SK-MEL-5 (cell line): ENCODE results near the gene CR2. TPM values are rescaled to one million over a fixed set of nuclear protein-coding genes. Genes with fewer than 3 reads are reported as not detected.
A peak's percentile ranks its signal among the peaks of the same experiment; 100 is the strongest.
"Not testable (repeated sequence)": the region's sequence is repeated elsewhere in the genome, so short reads cannot be mapped to it uniquely, and the experiment has no call there.

Experiments
- DNase-seq: peaks from one replicate; pipeline ENCODE4 v3.0.0-alpha.2; 2016; ENCODE audit warnings: low read depth, low spot score
- in situ Hi-C: cut with HindIII; loops from 2 replicates; pipeline ENCODE4 v1.10.0; 2016; ENCODE audit warnings: low sequenced_read_pairs, high pct_unique_total_duplicates, low pct_unique_long_range_greater_than_20kb
- total RNA-seq: library from RNA; depleted of rRNA; stranded (reverse); fragments of >200 nt; shearing (Covaris generic); gene quantifications from 2 replicates; pipeline ENCODE4 v1.2.3, GENCODE V29; 2014

CR2 gene
- total RNA-seq, 1 experiment from 2014 or later = not detected

GRCh38 chr1:207495801-207496792, 42.0 kb downstream of the CR2 start, which contains the start of gene CR1:
TSS of gene CR1 (plus strand) at chr1:207496157. CDS start at chr1:207496268, 111 bp downstream.
- in situ Hi-C loops = no loop called here
- no peak for DNase-seq

DNA sequence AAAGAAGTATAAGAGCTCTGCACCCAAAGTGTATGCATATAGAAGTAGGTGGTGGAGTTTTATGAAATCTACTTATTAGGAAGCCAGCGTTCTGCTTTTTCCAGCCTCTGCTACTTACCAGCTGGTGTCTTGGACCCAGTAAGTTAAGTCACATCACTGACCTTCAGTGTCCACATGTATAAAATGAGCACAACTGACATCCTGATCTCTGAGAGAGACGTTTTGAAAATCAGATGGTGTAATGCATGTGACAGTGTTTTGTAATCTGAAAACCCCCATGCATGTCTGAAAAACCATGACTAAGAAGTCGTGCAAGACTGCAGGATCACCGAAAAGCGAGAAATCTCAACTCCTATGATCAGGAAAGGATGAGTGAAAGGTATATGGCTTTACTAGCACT, 43.8 kb downstream of the CR2 start:
- in situ Hi-C loops = no loop called here
- DNase-seq = no peak

- in situ Hi-C loops = no loop called here
- peak; percentile 79 for DNase-seq
Observed at GRCh38 chr1:207499573-207499972, 45.4 kb downstream of the CR2 start.

DNA sequence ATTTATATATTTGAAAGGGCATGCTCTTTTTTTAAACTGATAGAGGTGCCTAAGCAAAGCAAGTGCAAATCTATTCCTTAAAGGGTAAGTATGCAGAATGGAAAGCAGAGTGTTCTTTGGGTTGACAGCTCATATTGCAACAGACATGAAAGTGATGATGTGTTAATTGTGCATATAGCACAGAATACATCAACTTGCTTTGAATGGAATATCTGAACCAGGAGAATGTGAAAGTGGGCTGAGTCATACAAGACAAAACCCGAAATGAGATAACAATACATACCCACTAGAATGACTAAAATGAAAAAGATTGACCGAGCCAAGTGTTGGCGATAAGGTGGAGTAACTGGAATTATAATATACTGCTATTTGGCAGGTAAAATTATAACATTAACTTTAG, 46.2 kb downstream of the CR2 start:
- in situ Hi-C loops = no loop called here
- no peak for DNase-seq

DNA sequence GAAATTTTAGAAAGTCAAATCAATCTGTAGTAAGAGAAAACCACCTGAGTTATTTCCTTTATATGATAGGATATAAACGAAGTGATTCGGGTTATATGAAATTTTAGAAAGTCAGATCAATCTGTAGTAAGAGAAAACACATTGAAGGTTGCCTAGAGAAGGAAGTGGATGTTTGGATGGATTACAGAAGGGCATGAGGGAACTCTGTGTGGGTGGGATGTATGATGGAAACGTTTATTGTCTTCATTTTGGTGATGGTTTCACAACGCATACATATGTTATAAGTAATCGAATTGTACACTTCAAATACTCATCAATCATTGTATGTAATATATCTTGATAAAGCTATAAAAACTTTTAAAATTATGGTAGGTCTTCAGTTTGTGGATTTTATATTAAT, 46.9 kb downstream of the CR2 start:
- DNase-seq = no peak
- in situ Hi-C loops = no loop called here

- in situ Hi-C loops = no loop called here
- no peak for DNase-seq
Observed at GRCh38 chr1:207502726-207503125, 48.6 kb downstream of the CR2 start.

- no peak for DNase-seq
- in situ Hi-C loops = no loop called here
Observed at GRCh38 chr1:207503950-207504349, 49.8 kb downstream of the CR2 start.

GRCh38 chr1:207504438-207504837, 50.3 kb downstream of the CR2 start:
- in situ Hi-C loops = no loop called here
- DNase-seq = no peak

DNA sequence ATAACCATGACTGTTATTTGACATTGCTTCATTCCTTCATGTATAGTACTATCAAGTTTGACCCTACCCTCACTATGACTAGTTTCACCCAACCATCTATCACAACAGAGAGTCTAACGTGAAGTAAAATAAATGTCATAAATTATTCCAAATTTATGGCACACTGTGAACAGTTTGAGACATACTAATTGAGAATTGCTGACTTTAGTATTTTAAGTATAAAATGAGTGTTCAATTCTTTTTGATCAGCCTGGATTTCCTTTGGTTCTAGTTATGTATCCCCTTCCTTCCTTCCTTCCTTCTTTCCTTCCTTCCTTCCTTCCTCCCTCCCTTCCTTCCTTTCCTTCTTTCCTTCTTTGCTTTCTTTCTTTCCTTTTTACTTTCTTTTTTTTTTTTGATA, 56.3 kb downstream of the CR2 start:
- DNase-seq = no peak
- in situ Hi-C loops = no loop called here

DNA sequence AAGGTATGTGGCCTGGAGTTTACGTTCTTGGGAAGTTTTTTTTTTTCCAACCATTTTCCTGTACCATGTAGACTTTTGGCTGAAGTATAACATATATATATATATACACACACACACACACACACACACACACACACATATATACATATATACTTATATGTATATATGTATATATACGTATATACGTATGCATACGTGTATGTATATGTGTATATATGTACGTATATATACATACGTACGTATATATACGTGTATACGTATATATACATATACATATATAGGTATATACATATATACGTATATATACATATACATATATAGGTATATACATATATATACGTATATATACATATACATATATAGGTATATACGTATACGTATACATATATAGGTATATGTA, 60.8 kb downstream of the CR2 start:
- DNase-seq = no peak
- in situ Hi-C loops = no loop called here

- in situ Hi-C loops = no loop called here
- no peak for DNase-seq
Observed at GRCh38 chr1:207516729-207517128, 62.6 kb downstream of the CR2 start.

- no peak for DNase-seq
- in situ Hi-C loops = no loop called here
Observed at GRCh38 chr1:207518608-207519236, 64.6 kb downstream of the CR2 start.

DNA sequence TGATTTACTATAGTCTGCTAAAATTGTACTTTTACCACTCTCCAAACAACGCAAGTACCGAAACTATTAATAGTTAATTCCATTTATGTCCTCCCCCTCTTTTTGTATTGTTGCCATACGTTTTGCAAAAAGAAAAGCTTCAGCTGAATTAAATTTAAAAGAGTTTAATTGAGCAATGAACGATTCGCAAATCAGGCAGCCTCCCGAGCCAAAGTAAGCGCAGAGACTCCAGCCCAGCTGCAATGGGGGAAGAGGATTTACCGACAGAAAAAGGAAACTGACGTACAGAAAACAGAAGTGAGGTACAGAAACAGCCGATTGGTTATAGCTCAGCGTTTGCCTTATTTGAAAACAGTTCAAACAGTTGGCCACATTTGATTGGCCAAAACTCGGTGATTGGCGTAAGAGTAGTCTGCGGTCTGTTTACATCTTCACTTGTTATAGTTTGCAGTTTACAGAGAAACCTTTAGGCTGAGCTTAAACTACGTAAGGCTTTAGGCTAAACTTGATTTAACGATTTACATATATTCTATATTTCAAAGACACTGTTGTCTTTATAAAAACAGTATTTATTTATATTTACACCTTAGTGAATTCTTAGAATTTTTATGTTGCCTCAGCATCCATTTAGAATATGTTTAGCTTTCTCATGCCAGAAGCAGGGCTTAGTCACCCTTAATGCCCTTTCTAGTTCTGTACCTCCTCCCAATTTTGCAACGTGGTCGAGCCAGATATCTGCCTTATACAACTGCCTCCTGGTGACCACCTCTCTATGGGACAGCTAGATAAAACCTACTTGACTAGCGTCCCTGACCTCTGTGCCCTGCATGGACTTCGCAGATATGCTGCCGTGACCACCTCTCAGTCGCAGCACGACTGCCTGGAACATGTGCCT, 65.6 kb downstream of the CR2 start:
- DNase-seq = no peak
- in situ Hi-C loops = no loop called here

- DNase-seq, in situ Hi-C loops: not testable (repeated sequence)
Observed at GRCh38 chr1:207520400-207521345, 66.5 kb downstream of the CR2 start.

DNA sequence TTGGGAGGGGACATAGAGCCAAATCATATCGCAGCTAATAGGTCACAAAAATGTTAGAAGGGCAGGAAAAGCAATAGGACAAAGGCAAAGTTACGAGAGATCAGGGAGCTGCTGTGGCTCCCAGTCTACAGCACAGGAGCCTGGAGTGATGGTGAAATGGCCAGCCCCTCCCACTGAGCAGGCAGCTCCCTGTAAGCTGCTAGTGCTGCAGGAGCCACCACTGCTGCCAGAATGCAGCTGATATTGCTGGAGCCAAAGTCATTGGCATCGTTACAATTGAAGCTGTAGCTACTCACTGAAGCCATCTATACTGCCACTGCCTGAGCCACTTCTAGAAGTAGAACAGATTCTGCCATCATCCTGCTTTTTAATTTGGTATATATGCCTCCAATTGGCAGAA, 71.1 kb downstream of the CR2 start:
- DNase-seq, in situ Hi-C loops: not testable (repeated sequence)

DNA sequence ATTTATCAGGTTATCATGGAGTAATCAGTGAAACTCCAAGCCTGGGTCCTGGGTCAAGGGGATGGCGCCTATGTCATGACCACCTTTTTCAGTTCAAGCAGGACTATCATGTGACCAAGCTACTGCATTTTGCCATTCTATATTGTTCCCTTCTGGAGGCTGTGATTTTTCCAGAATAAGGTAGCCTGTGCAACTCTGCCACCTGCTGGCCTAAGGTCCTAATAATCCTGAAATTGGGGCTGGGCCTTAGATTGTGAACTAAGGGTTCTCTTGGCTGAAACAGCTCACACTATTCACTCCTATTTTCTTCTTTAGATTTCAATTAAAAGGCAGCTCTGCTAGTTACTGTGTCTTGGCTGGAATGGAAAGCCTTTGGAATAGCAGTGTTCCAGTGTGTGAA, 74.3 kb downstream of the CR2 start:
- in situ Hi-C loops, DNase-seq: not testable (repeated sequence)

DNA sequence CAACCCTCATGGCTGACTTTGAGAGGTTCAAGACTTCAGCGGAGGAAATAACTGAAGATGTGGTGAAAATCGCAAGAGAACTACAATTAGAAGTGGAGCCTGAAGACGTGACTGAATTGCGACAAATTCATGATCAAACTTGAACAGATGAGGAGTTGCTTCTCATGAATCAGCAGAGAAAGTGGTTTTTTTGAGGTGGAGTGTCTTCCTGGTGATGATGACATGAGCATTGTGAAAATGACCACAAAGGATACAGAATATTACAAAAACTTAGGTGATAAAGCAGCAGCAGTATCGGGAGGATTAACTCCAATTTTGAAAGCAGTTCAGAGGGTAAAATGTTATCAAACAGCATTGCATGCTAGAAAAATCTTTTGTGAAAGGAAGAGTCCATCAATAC, 82.1 kb downstream of the CR2 start:
- in situ Hi-C loops, DNase-seq: not testable (repeated sequence)
